ENCODE results near the gene BLOC1S2.
"Not testable (repeated sequence)": the region's sequence is repeated elsewhere in the genome, so short reads cannot be mapped to it uniquely, and the experiment has no call there.

Gene BLOC1S2

GRCh38 chr10:100286051-100287033 is at the start of gene BLOC1S2:
TSS of gene BLOC1S2 (minus strand) at chr10:100286680. CDS start at chr10:100286659, 21 bp downstream.
- DNase-seq: peak; percentile 95

- DNase-seq: no peak
Measured at GRCh38 chr10:100334762-100335161, 48.3 kb upstream of the BLOC1S2 start.

GRCh38 chr10:100333661-100334440 is 47.4 kb upstream of the BLOC1S2 start:
- DNase-seq: no peak

- no peak for DNase-seq
Measured at GRCh38 chr10:100333106-100333505, 46.6 kb upstream of the BLOC1S2 start.

GRCh38 chr10:100330079-100330478 is 43.6 kb upstream of the BLOC1S2 start, which contains the start of gene PKD2L1:
TSS of gene PKD2L1 (minus strand) at chr10:100330228. CDS start at chr10:100330103, 125 bp downstream.
- no peak for DNase-seq

- DNase-seq: no peak
Measured at GRCh38 chr10:100328198-100328597, 41.7 kb upstream of the BLOC1S2 start.

- DNase-seq: no peak
Measured at GRCh38 chr10:100327718-100328009, 41.2 kb upstream of the BLOC1S2 start.

- DNase-seq: peak; percentile 77
Measured at GRCh38 chr10:100327007-100327717, 40.7 kb upstream of the BLOC1S2 start.

- DNase-seq: no peak
Measured at GRCh38 chr10:100325158-100325557, 38.7 kb upstream of the BLOC1S2 start.

GRCh38 chr10:100319707-100320402 is 33.4 kb upstream of the BLOC1S2 start:
- DNase-seq: no peak

- no peak for DNase-seq
Measured at GRCh38 chr10:100318207-100318606, 31.7 kb upstream of the BLOC1S2 start.

- DNase-seq: no peak
Measured at GRCh38 chr10:100315615-100316014, 29.1 kb upstream of the BLOC1S2 start.

GRCh38 chr10:100311298-100311697 is 24.8 kb upstream of the BLOC1S2 start:
- DNase-seq: no peak

GRCh38 chr10:100307684-100308083 is 21.2 kb upstream of the BLOC1S2 start:
- DNase-seq: peak; percentile 80

- DNase-seq: no peak
Measured at GRCh38 chr10:100306861-100307260, 20.4 kb upstream of the BLOC1S2 start.

- no peak for DNase-seq
Measured at GRCh38 chr10:100304414-100304813, 17.9 kb upstream of the BLOC1S2 start.

- DNase-seq: peak; percentile 44
Measured at GRCh38 chr10:100303724-100304319, 17.3 kb upstream of the BLOC1S2 start.

GRCh38 chr10:100301123-100301522 is 14.6 kb upstream of the BLOC1S2 start:
- not testable (repeated sequence) for DNase-seq

GRCh38 chr10:100297242-100297641 is 10.8 kb upstream of the BLOC1S2 start:
- DNase-seq: no peak

GRCh38 chr10:100293066-100293465 is 6.6 kb upstream of the BLOC1S2 start:
- no peak for DNase-seq

GRCh38 chr10:100292300-100292699 is 5.8 kb upstream of the BLOC1S2 start:
- peak; percentile 66 for DNase-seq

- peak; percentile 80 for DNase-seq
Measured at GRCh38 chr10:100291356-100291755, 4.9 kb upstream of the BLOC1S2 start.

Measured in suppressor macrophage treated with lipopolysaccharide for 4 hours (primary cell).